ENCODE data around the gene CCDC9B.

The CCDC9B gene

DNA sequence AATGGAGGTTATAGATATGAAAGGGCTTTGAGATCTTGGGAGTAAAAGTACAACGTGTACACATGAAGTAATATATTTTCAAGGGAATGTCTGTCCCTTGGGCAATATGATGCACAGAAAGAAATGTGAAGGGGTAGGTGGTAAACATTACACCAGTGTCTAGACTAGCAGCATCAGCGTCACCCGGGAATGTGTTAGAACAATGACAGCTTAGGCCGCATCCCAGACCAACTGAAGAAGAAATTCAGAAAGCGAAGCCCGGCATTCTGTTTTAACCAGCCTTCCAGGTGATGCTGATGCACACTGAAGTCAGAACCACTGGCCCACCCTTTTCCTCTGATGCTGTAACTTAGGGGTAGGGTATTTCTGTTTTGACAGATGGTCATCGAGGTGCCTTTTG lies 10.9 kb downstream of the CCDC9B start:
- no peak for DNase-seq (ENCODE audit: low spot score)

GRCh38 chr15:40328751-40329150 lies 12.0 kb downstream of the CCDC9B start:
- DNase-seq (ENCODE audit: low spot score): no peak

GRCh38 chr15:40328176-40328575 lies 12.6 kb downstream of the CCDC9B start:
- no peak for DNase-seq (ENCODE audit: low spot score)

GRCh38 chr15:40327457-40327856 lies 13.3 kb downstream of the CCDC9B start:
- no peak for DNase-seq (ENCODE audit: low spot score)

DNA sequence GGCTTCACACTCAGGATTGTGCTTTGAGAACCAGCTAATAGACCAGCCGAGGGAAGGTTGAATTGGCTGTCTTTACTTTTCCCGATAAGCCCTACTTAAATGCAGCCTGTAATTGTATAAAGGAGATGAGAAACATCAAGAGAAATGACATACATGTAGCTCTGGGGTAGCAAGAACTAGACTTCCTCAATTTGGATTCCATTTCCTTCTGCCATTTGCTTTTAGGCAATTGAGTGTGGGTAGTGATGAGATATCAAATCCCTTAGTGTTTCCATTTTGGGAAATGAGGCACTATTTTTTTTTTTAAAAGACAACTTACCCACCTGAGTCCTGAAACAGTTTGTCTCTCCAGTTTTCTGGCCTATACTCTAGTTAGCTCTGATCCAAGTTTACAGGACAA lies 15.0 kb downstream of the CCDC9B start:
- DNase-seq (ENCODE audit: low spot score): no peak

GRCh38 chr15:40325188-40325587 lies 15.6 kb downstream of the CCDC9B start:
- no peak for DNase-seq (ENCODE audit: low spot score)

- DNase-seq (ENCODE audit: low spot score): no peak
These were observed 16.5 kb downstream of the CCDC9B start for GRCh38 chr15:40323953-40324937.

- peak; percentile 79 for DNase-seq (ENCODE audit: low spot score)
These were observed 17.3 kb downstream of the CCDC9B start, which contains the start of gene INAFM2 for GRCh38 chr15:40323239-40323952. Gene INAFM2 (plus strand): TSS chr15:40323692. CDS start chr15:40324056, 364 bp downstream.

GRCh38 chr15:40322531-40323238 lies 18.1 kb downstream of the CCDC9B start:
- no peak for DNase-seq (ENCODE audit: low spot score)

GRCh38 chr15:40320931-40321371 lies 19.8 kb downstream of the CCDC9B start:
- peak; percentile 82 for DNase-seq (ENCODE audit: low spot score)

DNA sequence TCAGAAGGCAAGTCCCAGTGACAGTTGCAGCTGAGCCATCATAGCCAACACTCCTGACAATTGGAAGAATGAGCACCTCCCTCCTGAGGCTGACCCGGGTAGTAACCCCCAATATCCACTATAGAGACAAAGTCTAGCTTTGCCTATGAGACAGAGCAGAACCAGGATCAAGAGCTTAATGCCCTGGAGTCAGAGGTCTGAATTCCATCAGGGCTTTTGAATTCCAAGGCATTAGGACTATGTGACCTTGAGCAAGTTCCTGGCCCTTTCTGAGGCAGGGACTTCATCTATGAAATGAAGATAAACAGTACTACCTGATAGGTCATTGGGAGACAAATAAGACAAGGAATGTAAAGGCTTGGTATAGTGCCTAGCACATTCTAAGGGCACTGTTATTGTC lies 20.3 kb downstream of the CCDC9B start:
- DNase-seq (ENCODE audit: low spot score): no peak

DNA sequence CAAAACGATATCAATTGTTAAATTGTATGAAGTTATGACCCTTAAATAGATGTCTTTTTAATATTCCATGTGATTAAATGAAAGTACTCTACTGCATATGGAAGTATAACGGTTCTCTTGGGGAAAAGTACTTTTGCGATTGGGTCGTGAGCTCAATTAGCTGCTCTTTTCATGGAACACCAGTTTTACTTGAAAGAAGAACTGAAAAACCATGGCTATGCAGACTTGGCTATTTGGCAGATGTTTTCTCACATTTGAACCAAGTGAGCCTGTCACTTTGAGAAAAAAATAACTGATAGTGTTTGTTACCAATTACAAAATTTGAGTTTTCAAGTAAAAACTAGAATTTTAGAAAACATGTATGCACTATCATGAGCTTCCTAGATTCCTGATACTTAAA lies 23.2 kb downstream of the CCDC9B start:
- DNase-seq (ENCODE audit: low spot score): no peak

- DNase-seq (ENCODE audit: low spot score): no peak
These were observed 23.8 kb downstream of the CCDC9B start for GRCh38 chr15:40316931-40317330.

GRCh38 chr15:40314723-40315276 lies 25.9 kb downstream of the CCDC9B start:
- no peak for DNase-seq (ENCODE audit: low spot score)

DNA sequence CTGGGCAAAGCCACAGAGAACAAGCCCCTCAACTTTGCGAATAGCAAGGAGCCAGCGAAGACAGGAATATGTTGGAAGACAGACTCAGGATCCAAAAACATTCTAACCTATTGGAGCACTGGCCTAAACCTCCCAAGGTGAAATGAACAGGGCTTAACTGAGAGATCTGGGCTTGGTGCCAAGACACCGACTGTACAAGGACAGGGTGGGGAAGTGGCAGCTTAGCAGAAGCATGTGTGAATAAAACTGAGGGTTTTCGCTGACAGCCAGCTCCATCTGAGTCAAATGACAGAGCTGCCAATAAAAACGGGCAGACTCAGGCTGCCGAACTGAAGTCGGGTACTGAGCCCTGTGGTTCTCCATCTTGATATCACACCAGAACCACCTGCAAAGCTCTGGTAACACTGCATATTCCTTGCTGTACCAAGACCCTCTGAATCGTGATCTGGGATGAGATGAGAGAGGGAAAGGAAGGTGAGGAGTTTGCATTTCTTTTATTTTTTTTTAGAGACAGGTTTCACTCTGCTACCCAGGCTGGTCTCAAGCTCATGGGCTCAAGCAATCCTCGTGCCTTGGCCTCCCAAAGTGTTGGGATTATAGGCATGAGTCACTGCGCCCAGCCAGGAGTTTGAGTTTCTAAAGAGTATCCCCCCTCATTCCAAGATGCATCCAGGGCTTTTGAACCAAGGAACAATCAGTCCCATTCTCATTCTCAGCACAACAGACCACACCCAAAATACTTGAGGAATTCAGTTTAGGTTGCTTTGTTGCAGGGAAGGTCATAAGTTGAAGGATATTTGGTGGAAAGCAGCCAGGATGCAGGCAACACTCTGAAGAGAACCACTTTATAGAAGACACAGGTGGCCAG lies 27.0 kb downstream of the CCDC9B start:
- DNase-seq (ENCODE audit: low spot score): peak; percentile 64

DNA sequence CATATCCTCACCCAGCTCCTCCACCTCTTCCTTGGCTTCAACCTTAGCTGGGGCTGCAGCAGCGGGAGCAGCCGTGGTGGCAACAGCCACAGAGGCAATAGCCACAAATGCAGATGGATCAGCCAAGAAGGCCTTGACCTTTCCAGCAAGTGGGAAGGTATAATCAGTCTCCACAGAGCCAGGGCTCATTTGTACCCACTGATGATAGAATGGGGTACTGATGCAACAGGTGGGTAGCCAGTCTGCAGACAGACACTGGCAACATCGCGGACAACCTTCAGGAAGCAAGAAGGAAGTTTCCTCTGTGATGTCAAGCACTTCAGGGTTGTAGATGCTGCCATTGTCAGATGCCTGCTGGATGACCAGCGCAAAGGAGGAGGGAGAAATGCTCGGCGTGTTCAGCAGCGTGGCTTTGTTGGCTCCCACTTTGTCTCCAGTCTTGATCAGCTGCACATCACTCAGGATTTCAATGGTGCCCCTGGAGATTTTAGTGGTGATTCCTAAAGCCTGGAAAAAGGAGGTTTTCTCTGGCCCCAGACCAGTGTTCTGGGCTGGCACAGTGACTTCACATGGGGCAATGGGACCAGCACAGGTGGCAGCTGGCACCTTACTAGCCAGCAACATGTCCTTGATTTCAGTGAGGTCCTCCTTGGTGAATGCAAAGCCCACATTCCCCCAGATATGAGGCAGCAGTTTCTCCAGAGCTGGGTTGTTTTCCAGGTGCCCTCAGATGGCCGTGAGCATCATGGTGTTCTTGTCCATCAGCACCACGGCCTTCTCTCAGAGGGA lies 28.2 kb downstream of the CCDC9B start:
- DNase-seq (ENCODE audit: low spot score): no peak

DNA sequence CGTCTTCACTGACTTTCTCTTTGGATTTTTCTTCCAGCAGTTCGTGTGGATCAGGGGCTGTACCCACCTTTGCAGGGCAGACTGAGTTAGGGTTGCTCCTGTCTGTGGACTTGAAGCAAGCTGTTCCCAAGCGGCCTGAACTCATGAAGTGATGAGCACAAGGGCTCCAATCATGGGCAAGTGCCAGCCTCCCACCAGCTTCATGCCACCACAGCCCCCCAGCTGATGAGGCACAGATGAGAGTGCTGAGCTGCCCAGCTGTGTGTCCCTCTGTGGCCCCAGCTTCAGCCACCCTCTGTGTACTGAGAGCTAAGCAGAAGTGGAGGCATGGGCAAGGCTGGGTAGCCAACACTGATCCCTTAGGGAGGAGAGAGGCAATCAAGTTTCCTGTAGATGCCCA lies 29.7 kb downstream of the CCDC9B start:
- no peak for DNase-seq (ENCODE audit: low spot score)

DNA sequence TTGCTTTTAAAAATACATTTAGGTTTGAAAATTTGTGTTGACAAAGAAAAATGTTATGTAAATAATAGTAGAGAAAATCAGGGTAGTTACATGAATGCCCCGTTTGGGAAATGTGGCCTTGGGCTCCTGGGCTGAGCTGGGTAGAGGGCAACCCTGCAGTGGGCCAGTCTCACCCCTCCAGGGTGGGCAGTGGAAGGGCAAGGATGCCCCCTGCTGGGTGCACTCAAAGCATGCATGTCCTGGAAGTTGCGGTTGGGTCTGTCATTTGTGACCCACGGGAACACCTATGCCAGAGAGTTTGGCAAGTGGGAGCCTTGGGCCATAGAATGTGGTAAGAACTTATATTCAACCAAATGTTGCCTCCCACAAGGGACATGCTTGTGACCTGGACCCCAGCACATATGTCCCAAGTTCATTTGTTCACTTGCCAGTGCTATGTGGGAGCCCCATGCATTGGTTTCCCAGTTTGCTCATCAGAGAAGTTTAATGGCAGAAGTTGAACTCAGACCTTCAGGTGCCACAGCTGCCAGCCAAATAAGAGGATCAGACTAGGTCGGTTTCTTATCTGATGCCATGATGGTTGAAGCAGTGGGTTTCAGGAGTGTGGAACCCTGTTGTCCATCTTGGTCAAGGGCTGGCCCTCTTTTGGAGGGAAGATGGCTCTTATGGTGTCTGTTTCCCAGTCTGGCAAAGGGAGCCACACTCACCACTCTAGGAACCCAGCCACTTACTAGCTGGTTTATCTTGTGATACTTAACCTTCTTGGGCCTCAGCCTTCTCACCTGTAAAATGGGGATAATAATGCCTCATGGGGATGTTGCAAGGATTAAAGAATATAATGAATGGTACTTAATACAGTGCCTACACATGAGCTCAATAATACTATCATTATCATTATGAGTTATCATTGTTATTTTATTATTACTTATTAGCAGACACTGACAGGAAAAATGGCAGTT lies 30.5 kb downstream of the CCDC9B start:
- peak; percentile 41 for DNase-seq (ENCODE audit: low spot score)

DNA sequence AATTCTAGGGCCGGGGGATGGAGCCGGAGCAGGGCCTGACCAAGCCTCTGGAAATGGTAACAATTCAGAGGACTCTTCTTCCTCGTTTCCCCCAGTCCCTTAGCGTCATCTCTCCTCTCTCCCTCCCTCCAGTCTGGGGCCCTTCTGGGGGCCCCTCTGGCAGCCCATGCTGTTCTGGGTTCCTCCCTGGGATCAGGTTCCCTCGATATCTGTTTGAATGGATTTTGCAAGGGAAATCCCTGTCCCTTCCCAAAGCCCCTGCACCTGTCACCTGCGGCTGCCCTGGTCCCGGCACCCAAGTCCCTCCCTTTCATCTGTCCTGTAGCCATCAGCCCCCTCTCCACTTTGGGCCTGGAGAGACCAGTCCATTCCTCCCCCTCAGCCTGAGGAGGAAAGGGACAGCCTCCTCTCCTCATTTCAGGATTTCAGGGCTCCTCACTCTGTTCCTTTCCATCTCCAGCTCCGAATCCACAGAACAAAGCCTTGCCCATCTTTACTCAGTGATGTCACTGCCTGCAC lies 31.3 kb downstream of the CCDC9B start:
- no peak for DNase-seq (ENCODE audit: low spot score)

All from pons (tissue), 1 donor.